Cardiac septum (tissue), 1 donor: ENCODE measurements around the gene LMAN1L. TPM values are rescaled to one million over a fixed set of nuclear protein-coding genes. Genes with fewer than 3 reads are reported as not detected.
"Not testable (repeated sequence)": the region's sequence is repeated elsewhere in the genome, so short reads cannot be mapped to it uniquely, and the experiment has no call there.

ENCODE experiments used
- DNase-seq: peaks from one replicate; pipeline ENCODE4 v3.0.0-alpha.2; 2020; ENCODE audit warnings: low spot score
- intact Hi-C: fragments of 100-400 bp; cut with DNase I; formaldehyde crosslinking; loops from one replicate; pipeline ENCODE4 v1.14.0; 2022
- total RNA-seq: library from RNA; stranded (reverse); fragmentation: NEBNext Ultra II Directional; extraction: Animal tissue kit (Norgen Biotek cat#: 25700); gene quantifications from one replicate; pipeline ENCODE4 v1.2.1, GENCODE V29; 2021
- donor health status: DM: no; HTN: no; CAD: no.

The LMAN1L gene
- total RNA-seq, 1 donor from 2014 or later, result 7.9 TPM

GRCh38 chr15:74780523-74781430, 31.9 kb upstream of the LMAN1L start:
- no peak for DNase-seq
- intact Hi-C loops, result loop anchor here (2.0 kb wide), 1 partner anchor 20 kb away; no protein-coding TSS in a partner anchor

DNA sequence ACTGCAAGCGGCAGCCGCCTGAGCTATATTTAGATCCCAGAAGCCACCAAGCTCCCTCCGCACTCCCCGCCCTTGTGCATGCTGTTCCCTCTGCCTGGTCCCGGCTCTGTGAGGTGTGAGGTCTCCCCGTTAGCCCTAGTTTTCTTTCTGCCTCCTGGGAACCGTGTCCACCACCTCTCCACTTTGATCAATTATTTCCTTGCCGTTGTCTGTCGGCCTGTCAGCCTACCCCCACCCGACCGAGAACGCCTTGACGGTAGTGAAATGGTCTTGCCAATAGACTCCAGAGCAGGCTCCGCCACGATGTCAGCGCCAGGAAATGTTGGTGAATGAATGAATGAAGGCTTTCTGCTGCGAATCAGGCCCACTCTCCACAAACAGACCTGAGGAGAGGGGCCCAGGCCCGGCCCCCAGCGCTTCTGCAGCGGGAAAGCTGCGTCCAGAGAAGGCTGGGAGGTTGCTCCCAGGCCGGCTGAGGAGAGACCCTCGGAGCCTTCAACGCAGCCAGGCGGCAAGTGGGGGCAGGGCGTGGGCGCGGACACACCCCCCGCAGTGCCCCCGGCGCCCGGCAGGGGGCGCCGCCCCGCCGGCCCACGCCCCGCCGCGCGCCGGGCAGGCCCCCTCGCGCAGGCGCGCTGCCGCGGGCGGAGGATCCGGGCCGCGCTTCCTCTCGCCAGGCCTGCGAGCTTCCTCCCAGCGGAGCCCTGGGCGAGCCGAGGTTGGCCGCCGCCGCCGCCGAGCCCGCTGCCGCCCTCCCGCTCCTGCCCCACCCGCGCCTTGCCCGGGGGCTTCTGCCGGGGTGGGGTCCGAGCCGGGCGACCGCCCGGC, 31.0 kb upstream of the LMAN1L start, which contains the start of gene CSK:
Gene CSK, plus strand, starts transcription at position 650 of the 828 bp plus-strand sequence. CDS start 16,218 bp downstream, outside the sequence.
- DNase-seq, result peak; percentile 91
- intact Hi-C loops, result loop anchor here (2.0 kb wide), 2 partner anchors 19 to 155 kb away; no protein-coding TSS in a partner anchor

DNA sequence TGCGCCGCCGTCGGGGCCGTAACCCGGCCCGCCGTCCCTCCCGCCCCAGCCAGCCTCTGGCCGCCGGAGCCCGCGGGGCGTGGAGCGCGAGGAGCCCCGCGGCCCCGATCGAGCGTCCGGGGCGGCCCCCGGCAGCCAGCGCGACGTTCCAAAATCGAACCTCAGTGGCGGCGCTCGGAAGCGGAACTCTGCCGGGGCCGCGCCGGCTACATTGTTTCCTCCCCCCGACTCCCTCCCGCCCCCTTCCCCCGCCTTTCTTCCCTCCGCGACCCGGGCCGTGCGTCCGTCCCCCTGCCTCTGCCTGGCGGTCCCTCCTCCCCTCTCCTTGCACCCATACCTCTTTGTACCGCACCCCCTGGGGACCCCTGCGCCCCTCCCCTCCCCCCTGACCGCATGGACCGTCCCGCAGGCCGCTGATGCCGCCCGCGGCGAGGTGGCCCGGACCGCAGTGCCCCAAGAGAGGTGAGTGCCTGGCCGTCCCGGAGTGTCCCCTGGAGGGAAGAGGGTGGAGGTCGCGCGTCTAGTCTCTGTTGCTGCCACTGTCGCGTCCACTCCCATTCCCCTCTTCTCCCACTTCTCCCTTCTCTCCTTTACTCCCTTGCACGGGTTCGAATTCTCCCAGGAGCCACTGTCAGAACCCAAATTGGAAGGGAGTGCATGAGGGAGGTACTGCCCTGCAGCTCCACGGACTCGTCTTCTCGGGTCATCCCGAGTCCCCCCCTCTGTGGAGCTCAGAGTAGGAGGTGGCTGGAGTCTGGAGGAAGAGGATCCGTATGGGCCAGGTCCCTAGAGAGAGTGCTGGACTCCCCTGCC, 30.2 kb upstream of the LMAN1L start:
- intact Hi-C loops, result loop anchor here (2.0 kb wide), 1 partner anchor 154 kb away; no protein-coding TSS in a partner anchor
- DNase-seq, result no peak

- intact Hi-C loops, result loop anchor here (2.0 kb wide), 1 partner anchor 154 kb away; no protein-coding TSS in a partner anchor
- no peak for DNase-seq
Measured at GRCh38 chr15:74783072-74783807, 29.4 kb upstream of the LMAN1L start.

GRCh38 chr15:74783808-74784175, 28.8 kb upstream of the LMAN1L start:
- intact Hi-C loops, result loop anchor here (2.0 kb wide), 1 partner anchor 153 kb away; no protein-coding TSS in a partner anchor

DNA sequence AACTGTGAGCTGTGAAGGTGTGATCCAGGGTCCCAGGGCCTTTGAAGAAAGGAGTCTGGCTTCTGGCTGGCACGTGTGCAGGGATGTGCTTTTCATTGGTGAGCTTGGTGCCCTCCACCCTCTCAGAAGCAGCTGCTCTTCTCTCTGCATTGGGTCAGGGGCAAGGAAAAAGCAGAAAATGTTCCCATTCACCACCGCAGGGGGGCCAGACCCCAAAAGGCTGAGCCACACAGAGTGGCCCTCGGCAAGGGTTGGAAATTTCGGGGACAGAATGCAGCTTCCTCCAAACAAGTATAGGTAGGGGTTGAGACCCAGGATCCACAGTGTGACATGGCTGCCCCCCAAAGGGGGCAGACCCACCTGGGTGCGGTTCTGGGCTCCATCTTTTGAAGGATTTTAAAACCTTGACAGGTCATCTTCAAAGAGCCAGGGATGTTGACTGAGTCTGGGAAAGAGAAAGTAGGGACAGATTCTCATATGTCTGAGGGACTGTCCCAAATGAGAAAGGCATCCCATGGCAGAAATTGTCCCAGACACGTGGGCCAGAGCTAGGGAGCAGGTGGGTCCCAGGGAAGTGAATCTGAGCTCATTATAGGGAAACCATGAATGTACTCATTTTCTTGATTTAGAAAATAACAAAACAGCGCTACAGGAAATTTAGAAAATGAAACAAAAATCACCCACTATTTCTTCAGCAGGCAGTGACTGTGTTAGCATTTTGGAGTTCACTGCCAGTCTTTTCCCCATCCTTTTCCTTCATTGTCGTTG, 28.0 kb upstream of the LMAN1L start:
- intact Hi-C loops, result loop anchor here (5.0 kb wide), 1 partner anchor 118 kb away; no protein-coding TSS in a partner anchor
- no peak for DNase-seq

More at GRCh38 chr15:74783808-74784175, 28.8 kb upstream of the LMAN1L start:
- DNase-seq, result no peak

GRCh38 chr15:74785194-74786032, 27.2 kb upstream of the LMAN1L start:
- DNase-seq, result no peak
- intact Hi-C loops, result loop anchor here (5.0 kb wide), 1 partner anchor 117 kb away; no protein-coding TSS in a partner anchor

DNA sequence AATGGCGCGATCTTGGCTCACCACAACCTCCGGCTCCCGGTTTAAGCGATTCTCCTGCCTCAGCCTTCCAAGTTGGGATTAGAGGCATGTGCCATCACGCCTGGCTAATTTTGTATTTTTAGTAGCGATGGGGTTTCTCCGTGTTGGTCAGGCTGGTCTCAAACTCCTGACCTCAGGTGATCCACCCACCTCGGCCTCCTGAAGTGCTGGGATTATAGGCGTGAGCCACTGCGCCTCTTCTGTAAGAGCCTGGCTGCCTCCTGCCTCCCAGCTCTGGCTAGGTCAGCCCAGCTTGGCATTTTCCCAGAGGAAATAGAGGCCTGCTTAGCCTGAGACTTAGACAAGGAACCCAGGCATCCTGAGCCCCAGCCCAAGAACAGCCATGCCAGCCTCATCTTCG, 26.6 kb upstream of the LMAN1L start:
- intact Hi-C loops, result loop anchor here (5.0 kb wide), 1 partner anchor 116 kb away; no protein-coding TSS in a partner anchor
- not testable (repeated sequence) for DNase-seq

DNA sequence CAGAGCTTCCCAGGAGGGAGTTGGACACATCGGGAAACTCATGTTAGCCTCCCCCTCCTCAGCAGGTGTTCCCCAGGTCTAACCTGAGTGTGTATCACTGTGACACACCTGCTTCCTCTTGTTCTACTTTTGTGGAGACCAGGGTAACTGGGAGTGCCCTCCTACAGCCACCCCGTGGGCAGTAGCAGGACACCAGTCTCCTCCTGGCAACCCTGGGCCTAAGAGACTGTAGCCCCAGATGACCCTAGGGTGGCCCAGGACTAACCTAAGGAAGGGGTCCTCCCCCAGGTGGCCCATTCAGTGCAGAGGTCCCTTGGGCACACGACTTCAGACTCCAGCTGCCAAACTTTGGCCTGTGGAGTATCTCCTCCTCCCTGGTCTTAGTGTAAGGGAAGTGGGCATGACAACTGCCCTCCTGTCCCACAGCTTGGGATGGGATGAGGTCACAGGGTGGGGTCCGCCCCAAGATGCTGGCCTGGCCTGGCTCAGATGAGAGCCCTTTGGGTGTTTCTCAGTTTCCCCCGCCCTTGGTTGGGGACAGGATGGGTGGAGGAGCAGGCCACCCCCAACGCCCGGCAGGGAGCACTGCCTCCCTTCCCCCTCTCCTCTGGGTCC, 26.0 kb upstream of the LMAN1L start:
- intact Hi-C loops, result loop anchor here (5.0 kb wide), 1 partner anchor 116 kb away; no protein-coding TSS in a partner anchor
- DNase-seq, result no peak

DNA sequence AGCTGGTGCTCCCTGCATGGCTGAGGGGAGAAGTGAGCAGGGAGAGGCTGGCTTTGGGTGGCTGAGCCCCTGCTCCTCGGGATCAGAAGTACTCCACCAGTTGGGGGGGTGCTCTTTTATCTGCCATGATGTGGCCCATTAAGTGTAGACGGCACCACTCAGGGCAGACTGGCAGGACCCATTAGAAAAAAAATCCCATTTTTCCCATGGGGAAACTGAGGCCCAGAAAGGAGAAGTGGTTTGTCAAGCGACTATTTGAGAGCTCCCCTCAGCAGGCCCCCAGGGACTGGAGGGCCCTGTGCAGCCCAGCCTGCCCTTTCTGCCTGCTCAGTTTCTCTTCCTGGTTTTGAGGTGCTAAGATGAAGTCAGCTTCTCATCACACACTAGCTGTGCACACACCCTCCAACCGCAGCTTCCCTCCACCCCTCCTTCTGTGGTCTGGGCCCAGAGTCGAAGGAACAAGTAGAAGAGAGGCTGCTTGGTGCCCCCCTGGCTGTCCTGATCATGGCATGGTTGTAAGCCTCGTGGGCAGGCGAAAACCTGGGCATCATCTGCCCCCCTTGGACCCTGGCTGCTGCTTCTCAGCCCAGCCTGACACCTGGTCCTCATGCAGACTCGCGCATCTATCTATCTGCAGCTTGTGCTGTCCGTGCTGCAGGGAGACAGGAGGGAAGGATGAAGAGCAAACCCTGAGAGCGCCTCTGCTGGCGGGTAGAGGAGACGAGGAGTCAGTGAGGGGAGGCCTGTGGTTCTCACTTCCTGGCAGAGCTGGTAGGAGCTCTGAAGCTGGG, 25.2 kb upstream of the LMAN1L start:
- intact Hi-C loops, result loop anchor here (5.0 kb wide), 1 partner anchor 115 kb away; no protein-coding TSS in a partner anchor
- peak; percentile 93 for DNase-seq

- DNase-seq, result no peak
- intact Hi-C loops, result loop anchor here (5.0 kb wide), 1 partner anchor 114 kb away; no protein-coding TSS in a partner anchor
Measured at GRCh38 chr15:74788042-74788682, 24.5 kb upstream of the LMAN1L start.

DNA sequence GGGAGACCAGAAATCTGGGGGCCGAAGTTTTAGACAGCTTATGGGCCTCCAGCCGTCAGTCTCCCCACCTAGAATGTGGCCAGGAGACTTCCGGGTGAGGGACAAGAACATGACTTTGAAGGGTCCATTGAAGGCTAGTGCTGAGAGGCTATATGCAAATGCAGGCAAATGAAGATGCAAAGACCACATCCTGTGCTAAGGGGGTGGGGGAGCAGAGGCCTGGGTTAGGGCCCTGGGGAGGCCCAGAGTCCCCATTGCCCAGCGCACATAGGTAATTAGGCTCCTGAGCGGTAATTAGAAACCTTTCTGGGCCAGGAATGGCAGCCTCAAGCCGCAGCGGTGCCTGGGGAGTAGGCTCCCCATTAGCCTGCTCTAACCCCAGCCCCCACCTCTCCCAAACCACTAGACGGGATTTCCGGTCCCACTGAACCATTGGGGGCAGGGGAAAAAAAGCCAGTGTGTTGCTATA, 23.9 kb upstream of the LMAN1L start:
- DNase-seq, result no peak
- intact Hi-C loops, result loop anchor here (5.0 kb wide), 1 partner anchor 114 kb away; no protein-coding TSS in a partner anchor

- no peak for DNase-seq
- intact Hi-C loops, result loop anchor here (5.0 kb wide), 1 partner anchor 113 kb away; no protein-coding TSS in a partner anchor
Measured at GRCh38 chr15:74789171-74789631, 23.4 kb upstream of the LMAN1L start.

DNA sequence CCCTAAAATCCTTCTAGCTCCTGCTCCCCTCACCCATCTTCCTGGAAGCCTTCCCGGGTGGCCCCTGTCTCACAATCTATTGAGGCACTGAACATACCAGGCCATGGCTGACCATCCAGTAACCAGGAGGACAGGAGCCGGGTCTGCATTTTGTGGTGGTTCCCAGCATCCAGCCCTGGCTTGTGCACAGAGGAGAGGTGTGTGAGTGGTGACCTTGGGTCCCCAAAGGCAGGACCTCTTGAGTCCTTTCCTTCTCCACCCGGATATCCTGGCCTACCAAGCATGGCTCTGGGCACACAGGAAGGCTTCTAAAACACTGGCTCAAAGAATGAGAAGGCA, 22.9 kb upstream of the LMAN1L start:
- intact Hi-C loops, result loop anchor here (5.0 kb wide), 1 partner anchor 113 kb away; no protein-coding TSS in a partner anchor
- no peak for DNase-seq
